ENCODE measurements around the gene RAB11B.

DNA sequence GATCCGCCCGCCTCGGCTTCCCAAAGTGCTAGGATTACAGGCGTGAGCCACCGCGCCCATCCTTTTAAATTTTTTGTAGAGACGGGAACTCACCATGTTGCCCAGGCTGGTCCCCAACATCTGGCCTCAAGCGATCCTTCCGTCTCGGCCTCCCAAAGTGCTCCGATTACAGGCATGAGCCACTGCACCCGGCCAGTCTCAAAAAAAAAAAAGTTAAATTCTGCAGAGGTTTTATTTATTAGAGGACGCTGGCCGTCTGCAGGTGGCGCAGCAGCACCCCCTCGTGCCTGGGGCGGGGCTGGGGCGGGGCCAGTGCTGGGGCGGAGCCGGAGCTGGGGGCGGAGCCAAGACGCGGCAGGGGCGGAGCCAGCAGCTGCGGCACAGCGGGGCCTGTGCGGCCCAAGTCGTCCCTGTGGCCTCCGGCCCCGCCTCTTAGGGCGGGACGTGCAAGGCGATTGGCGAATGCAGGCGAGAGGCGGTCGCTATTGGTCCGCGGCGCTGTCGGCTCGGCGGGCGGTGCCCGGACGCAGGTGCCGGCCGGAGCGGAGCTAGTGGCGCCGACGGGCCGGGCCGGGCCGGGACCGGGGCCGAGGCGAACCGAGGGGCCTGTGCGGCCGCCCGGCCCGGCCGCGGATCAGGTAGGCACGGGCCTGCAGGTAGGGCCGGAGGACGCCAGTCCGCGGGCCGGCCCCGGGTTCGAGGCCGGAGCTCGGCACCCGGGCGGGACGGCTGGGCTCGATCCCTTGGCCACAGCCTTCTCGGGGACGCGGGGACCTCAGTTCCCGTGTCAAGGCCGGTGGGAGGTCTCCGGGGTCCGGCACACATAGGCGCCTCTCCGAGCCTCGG is 22.8 kb downstream of the RAB11B start, which contains the start of gene MARCHF2:
- TF ChIP-seq FOXK2 (IDR thresholded peaks at IDR 0.05) = no peak
- no peak for TF ChIP-seq FOXA1 (IDR thresholded peaks at IDR 0.05)
- no peak for TF ChIP-seq FOXM1 (IDR thresholded peaks at IDR 0.05; ENCODE audit: borderline replicate concordance)
- TF ChIP-seq HDGF (IDR thresholded peaks at IDR 0.05; ENCODE audit: borderline replicate concordance) = peak; percentile 54; the same call in 1 of the 2 replicates
